Urinary bladder (tissue), 4 donors: ENCODE measurements around the gene SIRT2. TPM values are rescaled to one million over a fixed set of nuclear protein-coding genes. Genes with fewer than 3 reads are reported as not detected.
"Not testable (repeated sequence)": the region's sequence is repeated elsewhere in the genome, so short reads cannot be mapped to it uniquely, and the experiment has no call there.

Source experiments
- DNase-seq: peaks from one replicate; pipeline ENCODE4 v3.0.0-alpha.2; 2015; ENCODE audit errors: extremely low spot score
- H3K27ac ChIP-seq: one replicate; pipeline ENCODE4 v1.5.1; 2013; ENCODE audit warnings: low read depth, mild to moderate bottlenecking, moderate library complexity
- H3K36me3 ChIP-seq: one replicate; pipeline ENCODE4 v1.6.1; 2013; ENCODE audit warnings: mild to moderate bottlenecking, moderate library complexity; ENCODE audit not compliant: insufficient read depth
- H3K4me1 ChIP-seq: one replicate; pipeline ENCODE4 v1.6.1; 2013; ENCODE audit warnings: mild to moderate bottlenecking, moderate library complexity; ENCODE audit not compliant: insufficient read depth
- H3K4me3 ChIP-seq: one replicate; pipeline ENCODE4 v1.5.1; 2013; ENCODE audit warnings: low read depth, low read length
- WGBS: extraction: QIAGEN DNeasy Blood & Tissue Kit; methylation state at CpG from one replicate; pipeline ENCODE4 v1.1.7; 2013; 5-methylcytosine and 5-hydroxymethylcytosine counted together
- polyA plus RNA-seq: library from polyadenylated mRNA; stranded (reverse); fragments of 200-250 nt; gene quantifications from one replicate; pipeline ENCODE4 v1.2.3, GENCODE V29; 2013
- total RNA-seq: library from RNA; depleted of rRNA; stranded (reverse); fragments of >200 nt; gene quantifications from one replicate; pipeline ENCODE4 v1.2.3, GENCODE V29; 2014
- donor health status: healthy with polysubstance abuse.
- donor health status: healthy.

The SIRT2 gene
- total and polyA plus RNA-seq, 2 donors, result 39.8 to 67.6 TPM

DNA sequence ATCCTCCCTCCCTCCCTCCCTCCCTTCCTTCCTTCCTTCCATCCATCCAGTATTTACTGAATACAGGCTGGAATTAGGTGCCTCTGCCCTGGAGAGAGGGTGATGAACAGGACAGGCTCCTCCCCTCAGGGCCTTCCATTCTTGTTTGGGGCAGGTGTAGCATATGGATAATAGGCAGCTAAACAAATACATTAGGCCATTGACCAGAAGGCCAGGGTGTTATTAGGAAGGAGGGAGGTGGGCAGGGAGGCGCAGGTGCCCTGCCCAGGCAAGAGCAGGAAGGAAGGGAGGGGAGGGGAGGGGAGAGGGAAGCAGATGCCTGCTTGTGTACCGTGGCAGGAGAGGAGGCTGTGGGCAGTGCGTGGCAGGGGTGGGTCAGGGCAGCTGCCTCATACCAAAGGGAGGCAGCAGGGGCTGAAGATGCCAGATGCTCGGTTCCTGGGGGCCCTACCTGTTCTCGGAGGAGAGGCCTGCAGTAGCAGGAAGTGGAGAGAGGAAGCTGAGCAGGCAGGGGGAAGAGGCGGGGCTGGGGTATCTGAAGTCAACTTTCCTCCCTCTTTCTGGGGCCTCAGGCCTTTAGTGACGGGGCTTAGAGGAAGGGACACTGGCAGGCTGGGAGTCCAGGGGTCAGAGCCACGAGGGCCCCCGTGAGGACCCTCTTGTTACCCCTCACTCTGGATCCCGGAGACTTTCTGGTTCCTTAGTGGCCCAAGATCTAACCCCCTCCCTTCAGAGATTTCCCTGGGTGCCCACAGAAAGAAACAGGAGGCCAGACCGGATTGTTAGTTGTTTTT, 21.4 kb downstream of the SIRT2 start, which contains the start of gene RINL:
TSS of gene RINL (minus strand) at position 495 of the 794 bp plus-strand sequence. CDS start 1,533 bp downstream, outside the sequence.
- DNase-seq, result no peak
- Histone ChIP-seq H3K4me1 (no peaks in the 10 kb centered on the region), H3K27ac (peak within 1 kb of the TSS; percentile 66), H3K4me3 (no peak within 1 kb of the TSS), H3K36me3 (peaks cover 5% of the 10 kb centered on the region)
- 50% methylated on average over 11 of the region's 11 CpGs for WGBS

DNA sequence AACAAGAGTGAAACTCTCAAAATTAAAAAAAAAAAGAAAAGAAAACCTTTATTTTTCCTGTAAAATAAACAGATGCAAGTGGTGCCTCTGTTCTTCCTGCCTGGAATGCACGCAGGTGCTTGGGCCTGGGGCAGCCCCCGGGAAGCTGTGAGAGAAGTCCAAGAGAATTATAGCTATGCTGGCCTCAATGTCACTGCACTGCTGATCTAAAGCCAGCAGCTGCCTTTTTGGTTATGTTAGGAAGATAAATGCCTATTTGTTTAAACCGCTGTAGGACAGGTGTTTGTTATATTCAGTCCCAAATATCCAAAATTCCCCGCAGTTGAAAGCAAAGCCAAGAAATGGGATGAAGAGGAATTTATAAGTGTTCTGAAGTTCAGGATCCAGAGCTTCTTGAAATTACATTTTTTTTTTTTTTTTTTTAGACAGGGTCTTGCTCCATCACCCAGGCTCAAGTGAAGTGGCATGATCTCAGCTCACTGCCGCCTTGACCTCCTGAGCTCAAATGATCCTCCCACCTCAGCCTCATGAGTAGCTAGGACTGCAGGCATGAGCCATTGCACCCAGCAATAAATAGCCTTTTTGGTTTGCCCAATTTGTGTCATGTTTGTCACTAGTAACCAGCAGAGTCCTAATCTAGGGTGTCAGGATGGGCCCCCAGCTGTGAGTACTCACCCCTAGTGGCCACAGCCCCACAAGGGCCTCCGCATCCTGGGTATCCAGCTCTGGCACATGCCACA, 23.6 kb downstream of the SIRT2 start:
- DNase-seq, result no peak
- WGBS, result 77% methylated on average over 6 of the region's 6 CpGs
- Histone ChIP-seq H3K27ac (no peak overlapping the region), H3K36me3 (peaks cover 1% of the 10 kb centered on the region), H3K4me1 (no peaks in the 10 kb centered on the region), H3K4me3 (no peak overlapping the region)

DNA sequence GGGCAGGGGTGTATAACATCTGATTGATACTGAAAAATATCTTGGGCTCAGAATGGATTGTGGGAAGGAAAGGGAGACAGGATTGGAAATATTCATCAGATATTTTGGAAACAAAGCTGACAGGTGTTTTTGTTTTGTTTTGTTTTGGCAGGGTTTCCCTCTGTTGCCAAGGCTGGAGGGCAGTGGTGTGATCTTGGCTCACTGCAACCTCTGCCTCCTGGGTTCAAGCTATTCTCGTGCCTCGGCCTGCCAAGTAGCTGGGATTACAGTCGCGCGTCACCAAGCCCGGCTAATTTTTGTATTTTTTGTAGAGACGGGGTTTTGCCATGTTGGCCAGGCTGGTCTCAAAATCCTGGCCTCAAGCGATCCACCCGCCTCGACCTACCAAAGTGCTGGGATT, 26.0 kb downstream of the SIRT2 start:
- H3K27ac ChIP-seq, H3K4me3 ChIP-seq, DNase-seq, H3K4me1 ChIP-seq, H3K36me3 ChIP-seq: not testable (repeated sequence)
- 77% methylated on average over 10 of the region's 10 CpGs for WGBS

- DNase-seq, result no peak
- Histone ChIP-seq H3K4me1 (no peaks in the 10 kb centered on the region), H3K36me3 (no peaks in the 10 kb centered on the region), H3K4me3 (no peak overlapping the region), H3K27ac (no peak overlapping the region)
- 90% methylated on average over 19 of the region's 19 CpGs for WGBS
Observed at GRCh38 chr19:38870612-38871011, 28.8 kb downstream of the SIRT2 start.

- WGBS, result 17% methylated on average over 62 of the region's 62 CpGs
- no peak for DNase-seq
- Histone ChIP-seq H3K4me1 (no peaks in the 10 kb centered on the region), H3K4me3 (peak overlapping the region; percentile 40), H3K36me3 (no peaks in the 10 kb centered on the region), H3K27ac (no peak overlapping the region)
Observed at GRCh38 chr19:38869836-38870607, 29.4 kb downstream of the SIRT2 start.

DNA sequence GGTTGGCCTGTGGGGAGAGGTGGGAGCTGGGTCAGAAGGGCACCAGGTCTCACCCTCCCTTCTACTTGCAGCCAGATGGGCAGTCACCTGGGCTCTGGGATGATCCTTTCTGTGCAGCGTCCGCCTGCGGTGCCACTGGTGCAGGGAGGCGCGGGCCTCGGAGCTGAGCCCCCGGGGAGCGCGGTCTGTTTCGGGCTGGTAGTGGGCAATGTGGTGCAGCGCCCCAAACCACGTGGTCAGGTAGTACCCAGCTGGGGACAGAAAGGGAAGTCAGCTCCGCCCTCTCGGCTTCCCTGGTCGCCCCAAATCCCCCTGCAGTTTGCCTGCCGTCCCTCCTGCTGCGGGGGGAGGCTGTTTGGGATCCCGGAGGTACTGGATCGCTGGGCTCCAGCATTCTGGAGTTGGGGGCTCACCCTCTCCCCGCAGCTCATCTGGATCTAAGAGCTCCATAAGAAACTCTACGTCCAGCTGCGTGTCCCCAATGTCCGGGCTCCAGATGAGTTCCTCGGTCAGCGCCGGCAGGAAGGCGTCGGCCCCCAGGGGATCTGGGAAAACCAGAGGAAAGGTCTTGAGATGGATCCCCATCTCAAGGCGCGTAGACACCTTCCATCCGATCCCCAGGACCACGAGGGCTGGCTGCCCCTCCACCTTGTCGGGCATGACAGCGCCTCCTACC, 30.1 kb downstream of the SIRT2 start:
- 14% methylated on average over 34 of the region's 34 CpGs for WGBS
- Histone ChIP-seq H3K36me3 (no peaks in the 10 kb centered on the region), H3K4me3 (peak overlapping the region; percentile 40), H3K27ac (no peak overlapping the region), H3K4me1 (peaks cover 2% of the 10 kb centered on the region)
- no peak for DNase-seq

DNA sequence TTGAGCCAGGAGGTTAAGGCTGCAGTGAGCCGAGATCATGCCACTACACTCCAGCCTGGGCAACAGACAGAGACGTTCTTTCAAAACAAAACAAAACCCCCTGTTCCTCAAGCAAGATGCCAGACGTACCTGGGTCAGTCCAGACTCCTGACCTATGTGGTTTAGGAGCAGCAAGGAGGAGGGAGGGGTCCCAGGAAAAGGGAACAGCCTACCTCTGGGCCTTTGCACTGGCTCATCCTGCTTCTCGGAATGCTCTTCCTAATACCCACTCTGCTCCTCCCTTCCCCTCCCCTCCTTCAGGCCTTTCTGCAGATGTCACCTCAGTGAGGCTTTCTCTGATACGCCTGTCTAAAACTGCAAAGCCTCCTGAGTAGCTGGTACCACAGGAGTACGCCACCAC, 30.9 kb downstream of the SIRT2 start:
- WGBS, result 91% methylated on average over 6 of the region's 6 CpGs
- DNase-seq, result no peak
- Histone ChIP-seq H3K36me3 (no peaks in the 10 kb centered on the region), H3K27ac (no peak overlapping the region), H3K4me1 (peaks cover 2% of the 10 kb centered on the region), H3K4me3 (no peak overlapping the region)

DNA sequence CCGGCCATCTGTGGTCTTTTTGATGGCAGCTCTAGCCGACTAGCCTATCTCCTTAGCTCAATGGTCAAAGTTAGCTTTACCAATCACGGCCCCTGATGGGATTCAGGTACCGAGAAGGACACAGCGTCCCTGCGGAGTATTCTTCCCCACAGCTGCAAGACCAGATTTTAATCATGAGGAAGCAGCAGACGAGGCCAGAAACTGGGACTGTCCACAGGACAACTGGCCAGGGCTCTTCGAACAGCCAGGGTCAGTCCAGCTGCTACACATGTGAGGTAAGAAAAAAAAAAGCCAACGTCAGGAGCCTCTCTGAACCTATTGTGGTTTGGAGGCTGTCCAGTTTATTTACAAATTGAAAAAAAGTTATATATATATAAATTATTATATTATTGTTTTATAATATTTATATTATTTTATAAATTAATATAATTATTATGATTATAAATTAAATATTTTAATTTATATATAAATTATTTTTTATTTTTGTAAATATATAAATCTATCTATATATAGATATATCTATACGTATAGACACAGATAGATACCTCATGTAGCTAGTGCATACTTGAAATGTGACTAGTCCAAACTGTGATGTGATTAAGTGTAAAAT, 32.1 kb downstream of the SIRT2 start:
- WGBS, result 88% methylated on average over 10 of the region's 10 CpGs
- Histone ChIP-seq H3K36me3 (no peaks in the 10 kb centered on the region), H3K4me3 (no peak overlapping the region), H3K27ac (no peak overlapping the region), H3K4me1 (peaks cover 2% of the 10 kb centered on the region)
- DNase-seq, result no peak

- Histone ChIP-seq H3K27ac (no peak overlapping the region), H3K36me3 (no peaks in the 10 kb centered on the region), H3K4me3 (no peak overlapping the region), H3K4me1 (peaks cover 2% of the 10 kb centered on the region)
- 22% methylated on average over 10 of the region's 10 CpGs for WGBS
- peak; percentile 95 for DNase-seq
Observed at GRCh38 chr19:38862321-38863059, 36.9 kb downstream of the SIRT2 start.

- 95% methylated on average over 3 of the region's 3 CpGs for WGBS
- Histone ChIP-seq H3K4me3 (no peak overlapping the region), H3K4me1 (peaks cover 2% of the 10 kb centered on the region), H3K27ac (no peak overlapping the region), H3K36me3 (no peaks in the 10 kb centered on the region)
- DNase-seq, result no peak
Observed at GRCh38 chr19:38861368-38861767, 38.0 kb downstream of the SIRT2 start.

GRCh38 chr19:38859631-38860204, 39.7 kb downstream of the SIRT2 start:
- not testable (repeated sequence) for H3K4me1 ChIP-seq, H3K27ac ChIP-seq, H3K4me3 ChIP-seq, DNase-seq, H3K36me3 ChIP-seq
- WGBS, result 57% methylated on average over 21 of the region's 21 CpGs

DNA sequence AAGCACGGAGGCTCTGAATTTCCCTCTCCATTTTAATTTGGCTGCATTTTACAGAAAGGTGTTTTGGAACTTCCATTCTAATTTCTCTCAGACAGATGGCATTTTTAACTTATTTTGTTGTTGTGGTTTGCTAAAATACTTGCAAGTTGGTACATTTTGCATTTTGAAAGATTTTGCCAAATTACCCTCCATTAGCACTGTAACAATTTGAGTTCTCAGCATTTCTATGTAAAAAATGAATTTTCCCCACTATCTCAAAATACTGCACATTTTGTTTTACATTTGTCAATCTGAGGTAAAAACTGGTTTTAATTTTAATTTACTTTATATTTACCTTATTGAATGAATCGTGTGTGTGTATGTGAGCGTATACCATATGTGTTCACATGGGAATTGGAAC, 42.6 kb downstream of the SIRT2 start:
- H3K4me3 ChIP-seq, result no peak overlapping the region
- no peaks in the 10 kb centered on the region for H3K36me3 ChIP-seq
- WGBS, result 86% methylated on average over 3 of the region's 3 CpGs
- DNase-seq, result no peak
- H3K27ac ChIP-seq, result no peak overlapping the region
- no peaks in the 10 kb centered on the region for H3K4me1 ChIP-seq
